ENCODE measurements around the gene SLC5A9. TPM values are rescaled to one million over a fixed set of nuclear protein-coding genes. Genes with fewer than 3 reads are reported as not detected.

Gene SLC5A9
- total RNA-seq, 1 experiment from 2014 or later = 3.9 TPM

DNA sequence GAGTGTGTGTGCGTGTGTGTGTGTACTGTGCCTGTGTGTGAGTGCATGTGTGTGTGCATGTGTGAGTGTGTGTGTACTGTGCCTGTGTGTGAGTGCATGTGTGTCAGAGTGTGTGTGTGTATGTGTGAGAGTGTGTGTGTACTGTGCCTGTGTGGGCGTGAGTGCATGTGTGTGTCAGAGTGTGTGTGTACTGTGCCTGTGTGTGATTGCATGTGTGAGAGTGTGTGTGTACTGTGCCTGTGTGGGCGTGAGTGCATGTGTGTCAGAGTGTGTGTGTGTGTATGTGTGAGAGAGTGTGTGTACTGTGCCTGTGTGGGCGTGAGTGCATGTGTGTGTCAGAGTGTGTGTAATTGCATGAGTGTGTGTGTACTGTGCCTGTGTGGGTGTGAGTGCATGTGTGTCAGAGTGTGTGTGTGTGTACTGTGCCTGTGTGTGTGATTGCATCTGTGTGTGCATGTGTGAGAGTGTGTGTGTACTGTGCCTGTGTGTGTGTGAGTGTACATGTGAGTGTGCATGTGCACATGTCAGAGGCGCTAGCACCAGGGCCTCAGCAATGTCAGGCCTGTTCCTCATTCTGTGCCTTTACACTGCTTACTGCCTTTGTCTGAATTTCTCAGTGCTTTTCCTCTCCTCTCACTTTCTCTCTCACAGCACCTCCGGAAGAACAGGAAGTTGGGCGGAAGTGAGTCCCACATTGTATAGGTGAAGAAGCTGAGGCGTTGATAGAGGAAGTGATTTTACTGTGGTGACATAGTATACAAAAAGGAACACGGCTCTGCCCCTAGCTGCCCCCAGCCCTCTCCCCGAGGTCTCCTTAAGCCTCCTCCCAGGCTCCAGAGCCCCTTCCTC is 4.9 kb downstream of the SLC5A9 start:
- no TSS peak for BruUV-seq (replicated peaks)
- TF ChIP-seq, protein P1, sequence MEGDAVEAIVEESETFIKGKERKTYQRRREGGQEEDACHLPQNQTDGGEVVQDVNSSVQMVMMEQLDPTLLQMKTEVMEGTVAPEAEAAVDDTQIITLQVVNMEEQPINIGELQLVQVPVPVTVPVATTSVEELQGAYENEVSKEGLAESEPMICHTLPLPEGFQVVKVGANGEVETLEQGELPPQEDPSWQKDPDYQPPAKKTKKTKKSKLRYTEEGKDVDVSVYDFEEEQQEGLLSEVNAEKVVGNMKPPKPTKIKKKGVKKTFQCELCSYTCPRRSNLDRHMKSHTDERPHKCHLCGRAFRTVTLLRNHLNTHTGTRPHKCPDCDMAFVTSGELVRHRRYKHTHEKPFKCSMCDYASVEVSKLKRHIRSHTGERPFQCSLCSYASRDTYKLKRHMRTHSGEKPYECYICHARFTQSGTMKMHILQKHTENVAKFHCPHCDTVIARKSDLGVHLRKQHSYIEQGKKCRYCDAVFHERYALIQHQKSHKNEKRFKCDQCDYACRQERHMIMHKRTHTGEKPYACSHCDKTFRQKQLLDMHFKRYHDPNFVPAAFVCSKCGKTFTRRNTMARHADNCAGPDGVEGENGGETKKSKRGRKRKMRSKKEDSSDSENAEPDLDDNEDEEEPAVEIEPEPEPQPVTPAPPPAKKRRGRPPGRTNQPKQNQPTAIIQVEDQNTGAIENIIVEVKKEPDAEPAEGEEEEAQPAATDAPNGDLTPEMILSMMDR (IDR thresholded peaks at IDR 0.05; ENCODE audit: insufficient read depth in 1 of 2, low read depth in 1 of 2, low read length in 1 of 2, severe bottlenecking in 1 of 2, unreplicated experiment in 1 of 2) = no peak
- H3K27ac Mint-ChIP-seq (ENCODE audit: unreplicated experiment) = no peak overlapping the region
- intact Hi-C loops (cut with micrococcal nuclease; ENCODE audit: unreplicated experiment) = no loop called here
- Histone ChIP-seq H3K36me3 (ENCODE audit: control insufficient read depth, insufficient read depth, low read length) (no peaks in the 10 kb centered on the region; the same call in none of the 2 replicates), H3K4me3 (ENCODE audit: low read depth, low read length) (no peak overlapping the region), H3K27me3 (replicated peaks; ENCODE audit: control insufficient read depth, insufficient read depth, low read length) (no peaks in the 10 kb centered on the region), H3K4me1 (peaks cover 12% of the 10 kb centered on the region), H3K9me3 (no peaks in the 10 kb centered on the region)
- DNase-seq = no peak
- H3K4me1 Mint-ChIP-seq (ENCODE audit: low read depth, unreplicated experiment) = peaks cover 7% of the 10 kb centered on the region
- H3K9me3 Mint-ChIP-seq (ENCODE audit: unreplicated experiment) = no peaks in the 10 kb centered on the region
- H3K36me3 Mint-ChIP-seq (ENCODE audit: insufficient read depth, unreplicated experiment) = no peaks in the 10 kb centered on the region
- peaks cover 2% of the 10 kb centered on the region for H3K27me3 Mint-ChIP-seq (ENCODE audit: insufficient read depth, unreplicated experiment)
- CTCF ChIA-PET = no interaction called here
- no peak overlapping the region for H3K4me3 Mint-ChIP-seq (ENCODE audit: unreplicated experiment)
- POLR2A ChIA-PET = no interaction called here

DNA sequence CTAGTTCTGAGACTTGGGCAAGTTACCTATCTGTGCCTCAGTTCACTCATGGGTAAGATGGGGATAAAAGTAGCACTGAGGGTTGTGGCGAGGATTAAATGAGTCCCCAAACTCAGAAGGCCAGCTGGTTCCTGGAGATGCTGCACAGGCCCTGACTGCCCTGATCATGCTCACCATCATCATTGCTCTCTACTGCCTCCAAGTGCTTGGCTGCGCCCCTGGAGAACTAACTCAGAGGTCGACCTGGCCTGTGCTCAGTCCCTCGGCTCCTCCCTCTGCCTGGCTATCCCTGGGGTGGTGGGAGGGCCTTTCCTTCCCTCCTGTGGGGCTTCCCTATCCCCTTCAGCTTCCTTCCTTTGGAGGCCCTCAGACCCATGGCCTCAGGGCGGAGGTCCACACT is 5.6 kb downstream of the SLC5A9 start:
- Mint-ChIP-seq H3K36me3 (ENCODE audit: insufficient read depth, unreplicated experiment) (no peaks in the 10 kb centered on the region), H3K4me1 (ENCODE audit: low read depth, unreplicated experiment) (no peaks in the 10 kb centered on the region), H3K27me3 (ENCODE audit: insufficient read depth, unreplicated experiment) (peaks cover 2% of the 10 kb centered on the region), H3K9me3 (ENCODE audit: unreplicated experiment) (no peaks in the 10 kb centered on the region), H3K4me3 (ENCODE audit: unreplicated experiment) (no peak overlapping the region), H3K27ac (ENCODE audit: unreplicated experiment) (no peak overlapping the region)
- POLR2A ChIA-PET = no interaction called here
- BruUV-seq (replicated peaks) = no TSS peak
- Histone ChIP-seq H3K36me3 (ENCODE audit: control insufficient read depth, insufficient read depth, low read length) (no peaks in the 10 kb centered on the region; the same call in none of the 2 replicates), H3K4me3 (ENCODE audit: low read depth, low read length) (no peak overlapping the region), H3K27me3 (replicated peaks; ENCODE audit: control insufficient read depth, insufficient read depth, low read length) (no peaks in the 10 kb centered on the region), H3K9me3 (no peaks in the 10 kb centered on the region), H3K4me1 (peaks cover 4% of the 10 kb centered on the region)
- CTCF ChIA-PET = no interaction called here
- intact Hi-C loops (cut with micrococcal nuclease; ENCODE audit: unreplicated experiment) = no loop called here
- TF ChIP-seq, protein P1 (IDR thresholded peaks at IDR 0.05; ENCODE audit: insufficient read depth in 1 of 2, low read depth in 1 of 2, low read length in 1 of 2, severe bottlenecking in 1 of 2, unreplicated experiment in 1 of 2) = no peak
- peak in 1 of 2 experiments; percentile 7 for DNase-seq

DNA sequence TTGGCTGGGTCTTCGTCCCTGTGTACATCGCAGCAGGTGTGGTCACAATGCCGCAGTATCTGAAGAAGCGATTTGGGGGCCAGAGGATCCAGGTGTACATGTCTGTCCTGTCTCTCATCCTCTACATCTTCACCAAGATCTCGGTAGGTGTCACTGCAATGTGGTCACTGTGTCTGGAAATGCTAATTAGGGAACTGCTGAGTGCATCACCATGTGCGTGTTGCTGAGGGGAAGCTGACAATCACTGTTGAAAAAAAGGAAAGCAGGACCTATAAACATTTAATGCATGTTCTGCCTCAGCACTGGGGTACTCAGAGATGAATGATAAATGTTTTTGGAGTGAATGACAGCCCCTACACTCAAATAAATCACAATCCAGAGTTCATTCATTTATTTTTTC is 6.8 kb downstream of the SLC5A9 start:
- ChIA-PET CTCF (no interaction called here), POLR2A (no interaction called here)
- Histone ChIP-seq H3K4me1 (no peaks in the 10 kb centered on the region), H3K36me3 (ENCODE audit: control insufficient read depth, insufficient read depth, low read length) (no peaks in the 10 kb centered on the region; the same call in none of the 2 replicates), H3K27me3 (replicated peaks; ENCODE audit: control insufficient read depth, insufficient read depth, low read length) (no peaks in the 10 kb centered on the region), H3K9me3 (no peaks in the 10 kb centered on the region), H3K4me3 (ENCODE audit: low read depth, low read length) (no peak overlapping the region)
- Mint-ChIP-seq H3K9me3 (ENCODE audit: unreplicated experiment) (no peaks in the 10 kb centered on the region), H3K36me3 (ENCODE audit: insufficient read depth, unreplicated experiment) (no peaks in the 10 kb centered on the region), H3K27ac (ENCODE audit: unreplicated experiment) (no peak overlapping the region), H3K4me1 (ENCODE audit: low read depth, unreplicated experiment) (no peaks in the 10 kb centered on the region), H3K27me3 (ENCODE audit: insufficient read depth, unreplicated experiment) (peaks cover 2% of the 10 kb centered on the region), H3K4me3 (ENCODE audit: unreplicated experiment) (no peak overlapping the region)
- intact Hi-C loops (cut with micrococcal nuclease; ENCODE audit: unreplicated experiment) = no loop called here
- no peak for DNase-seq
- no TSS peak for BruUV-seq (replicated peaks)
- TF ChIP-seq, protein P1 (IDR thresholded peaks at IDR 0.05; ENCODE audit: insufficient read depth in 1 of 2, low read depth in 1 of 2, low read length in 1 of 2, severe bottlenecking in 1 of 2, unreplicated experiment in 1 of 2) = no peak
